ENCODE results near the gene PSMB11. TPM values are rescaled to one million over a fixed set of nuclear protein-coding genes. Genes with fewer than 3 reads are reported as not detected.

PSMB11 gene
- polyA plus RNA-seq, 2 donors: not detected

GRCh38 chr14:23093104-23093503, 51.1 kb downstream of the PSMB11 start:
- peak overlapping the region in 1 of 2 donors; percentile 92 for H3K4me3 ChIP-seq (ENCODE audit: low read depth in 1 of 2, low read length in 2 of 2)

GRCh38 chr14:23093526-23093925, 51.5 kb downstream of the PSMB11 start:
- Histone ChIP-seq H3K27me3 (ENCODE audit: control insufficient read depth in 1 of 2, insufficient read depth in 2 of 2, low read length in 2 of 2) (no peaks in the 10 kb centered on the region), H3K27ac (ENCODE audit: low read depth in 2 of 2, low read length in 1 of 2) (no peak overlapping the region), H3K9me3 (ENCODE audit: control insufficient read depth in 2 of 2, insufficient read depth in 1 of 2, low read depth in 1 of 2, low read length in 1 of 2) (no peaks in the 10 kb centered on the region), H3K4me1 (ENCODE audit: control insufficient read depth in 2 of 2, insufficient read depth in 2 of 2, low read length in 1 of 2) (peaks cover 0 to 2% of the 10 kb centered on the region in 2 donors), H3K36me3 (ENCODE audit: control insufficient read depth in 2 of 2, insufficient read depth in 2 of 2, low read length in 1 of 2) (peaks cover 9 to 10% of the 10 kb centered on the region in 2 donors), H3K4me3 (ENCODE audit: low read depth in 1 of 2, low read length in 2 of 2) (peak overlapping the region in 1 of 2 donors; percentile 92)
- 77 to 82% methylated on average over 2 of the region's 2 CpGs for WGBS, 2 donors

More at GRCh38 chr14:23093104-23093503, 51.1 kb downstream of the PSMB11 start:
- H3K27ac ChIP-seq (ENCODE audit: low read depth in 2 of 2, low read length in 1 of 2): no peak overlapping the region
- 55 to 61% methylated on average over 2 of the region's 2 CpGs for WGBS, 2 donors
- peaks cover 7 to 10% of the 10 kb centered on the region in 2 donors for H3K36me3 ChIP-seq (ENCODE audit: control insufficient read depth in 2 of 2, insufficient read depth in 2 of 2, low read length in 1 of 2)
- no peaks in the 10 kb centered on the region for H3K27me3 ChIP-seq (ENCODE audit: control insufficient read depth in 1 of 2, insufficient read depth in 2 of 2, low read length in 2 of 2)
- H3K4me1 ChIP-seq (ENCODE audit: control insufficient read depth in 2 of 2, insufficient read depth in 2 of 2, low read length in 1 of 2): peaks cover 0 to 2% of the 10 kb centered on the region in 2 donors
- H3K9me3 ChIP-seq (ENCODE audit: control insufficient read depth in 2 of 2, insufficient read depth in 1 of 2, low read depth in 1 of 2, low read length in 1 of 2): no peaks in the 10 kb centered on the region

Other genes with a start within 250 kb of the PSMB11 start
- 1 to 10 TPM in 1 of 2 donors, under 1 TPM in 1; 0.98 to 1.5 TPM for gene SLC7A7, start 226.8 kb upstream of the PSMB11 start, polyA plus RNA-seq
- 100 to 1,000 TPM in 1 of 2 donors, 10 to 100 TPM in 1; 99.8 to 182 TPM for gene MRPL52, start 212.3 kb upstream of the PSMB11 start, polyA plus RNA-seq
- gene MMP14, start 205.6 kb upstream of the PSMB11 start, polyA plus RNA-seq: 10 to 100 TPM; 54.1 to 81.6 TPM
- gene LRP10, start 170.5 kb upstream of the PSMB11 start, polyA plus RNA-seq: 100 to 1,000 TPM in 1 of 2 donors, 10 to 100 TPM in 1; 69.8 to 129 TPM
- gene REM2, start 159.0 kb upstream of the PSMB11 start, polyA plus RNA-seq: 1 to 10 TPM in 1 of 2 donors, under 1 TPM in 1; 0.31 to 1.1 TPM
- 10 to 100 TPM; 21.2 to 35.8 TPM for gene RBM23, start 123.1 kb upstream of the PSMB11 start, polyA plus RNA-seq
- gene PRMT5, start 112.8 kb upstream of the PSMB11 start, polyA plus RNA-seq: 10 to 100 TPM; 31.4 to 47.1 TPM
- gene HAUS4, start 85.1 kb upstream of the PSMB11 start, polyA plus RNA-seq: 10 to 100 TPM; 17.0 to 23.5 TPM
- 10 to 100 TPM; 16.5 to 19.7 TPM for gene AJUBA, start 59.7 kb upstream of the PSMB11 start, polyA plus RNA-seq
- gene C14orf93, start 32.1 kb upstream of the PSMB11 start, polyA plus RNA-seq: 1 to 10 TPM; 4.7 to 6.1 TPM
- 100 to 1,000 TPM in 1 of 2 donors, 10 to 100 TPM in 1; 35.1 to 136 TPM for gene PSMB5, start 7.3 kb upstream of the PSMB11 start, polyA plus RNA-seq
- gene CDH24, start 15.3 kb downstream of the PSMB11 start, polyA plus RNA-seq: 1 to 10 TPM; 4.2 to 7.4 TPM
- gene ACIN1, start 52.9 kb downstream of the PSMB11 start, polyA plus RNA-seq: 100 to 1,000 TPM in 1 of 2 donors, 10 to 100 TPM in 1; 70.5 to 136 TPM
- 10 to 100 TPM; 14.9 to 38.4 TPM for gene C14orf119, start 53.3 kb downstream of the PSMB11 start, polyA plus RNA-seq
- gene CIROP, start 62.8 kb downstream of the PSMB11 start, polyA plus RNA-seq: under 1 TPM in 1 of 2 donors, not detected in 1; 0.01 TPM
- under 1 TPM in 1 of 2 donors, not detected in 1; 0.02 TPM for gene CEBPE, start 77.0 kb downstream of the PSMB11 start, polyA plus RNA-seq
- 10 to 100 TPM; 27.5 to 33.4 TPM for gene SLC7A8, start 141.4 kb downstream of the PSMB11 start, polyA plus RNA-seq
- gene RNF212B, start 195.7 kb downstream of the PSMB11 start, polyA plus RNA-seq: not detected
- gene HOMEZ, start 243.9 kb downstream of the PSMB11 start, polyA plus RNA-seq: 10 to 100 TPM in 1 of 2 donors, 1 to 10 TPM in 1; 8.0 to 16.1 TPM

Measured in esophagus (tissue), 2 donors.